Sigmoid colon (tissue), 7 donors: ENCODE measurements around the gene SYNJ1. TPM values are rescaled to one million over a fixed set of nuclear protein-coding genes. Genes with fewer than 3 reads are reported as not detected.

ENCODE experiments used
- DNase-seq: peaks from one replicate; pipeline ENCODE4 v3.0.0-alpha.2; 2019
- H3K27ac ChIP-seq, 4 donors: fragments of 200-600 bp; sonication (generic); one replicate each; pipeline ENCODE4 v1.5.1; 2016 to 2019; ENCODE audit warnings: mild to moderate bottlenecking in 1 of 4
- H3K27me3 ChIP-seq, 3 donors: fragments of 200-600 bp; sonication (generic); one replicate each; pipeline ENCODE4 v1.5.1; 2019; ENCODE audit warnings: mild to moderate bottlenecking in 1 of 3
- H3K36me3 ChIP-seq, 4 donors: fragments of 200-600 bp; sonication (generic); one replicate each; pipeline ENCODE4 v1.5.1; 2016 to 2019
- H3K4me1 ChIP-seq, 4 donors: fragments of 200-600 bp; sonication (generic); one replicate each; pipeline ENCODE4 v1.5.1; 2017 to 2019
- H3K4me3 ChIP-seq, 4 donors: fragments of 200-600 bp; sonication (generic); one replicate each; pipeline ENCODE4 v1.5.1; 2017 to 2019; ENCODE audit warnings: mild to moderate bottlenecking in 2 of 4, moderate library complexity in 1 of 4
- H3K9me3 ChIP-seq, 4 donors: fragments of 200-600 bp in 3 of 4; sonication (generic) in 3 of 4; one replicate each; pipeline versions ENCODE4 v1.5.1 to v1.6.1; 2013 to 2019
- CTCF ChIP-seq, 4 experiments: fragments of 450-650 bp in 3 of 4; fragments of 200-600 bp in 1 of 4; IDR thresholded peaks; one replicate each; pipeline ENCODE4 v1.5.1; 2016 to 2019; ENCODE audit warnings: antibody characterized with exemption in 4 of 4, mild to moderate bottlenecking in 3 of 4, moderate library complexity in 2 of 4
- EP300 ChIP-seq, 4 donors: sonication (generic); formaldehyde crosslinking; IDR thresholded peaks; one replicate each; pipeline ENCODE4 v1.6.1; 2017; ENCODE audit warnings: antibody characterized with exemption in 4 of 4
- POLR2A ChIP-seq, 2 donors: fragments of 450-650 bp; IDR thresholded peaks; one replicate each; pipeline ENCODE4 v1.6.1; 2016; ENCODE audit warnings: antibody characterized with exemption in 2 of 2, mild to moderate bottlenecking in 2 of 2, moderate library complexity in 2 of 2
- POLR2AphosphoS5 ChIP-seq, 4 donors: sonication (generic); formaldehyde crosslinking; IDR thresholded peaks; one replicate each; pipeline ENCODE4 v1.6.1; 2017; ENCODE audit warnings: antibody characterized with exemption in 4 of 4
- WGBS, 2 donors: extraction: QIAGEN DNeasy Blood & Tissue Kit; methylation state at CpG; one replicate each; pipeline ENCODE4 v1.1.7; 2013; 5-methylcytosine and 5-hydroxymethylcytosine counted together
- intact Hi-C: fragments of 100-400 bp; cut with DNase I; formaldehyde crosslinking; loops from one replicate; pipeline ENCODE4 v1.15.1; 2023
- polyA plus RNA-seq, 3 donors: library from polyadenylated mRNA; stranded (reverse); fragments of 200-250 nt; gene quantifications; one replicate each; pipeline ENCODE4 v1.2.3, GENCODE V29; 2013
- total RNA-seq, 4 donors: library from RNA; depleted of rRNA; stranded (reverse); fragments of >200 nt; gene quantifications; one replicate each; pipeline ENCODE4 v1.1.0, GENCODE V29; 2016
- donor health status: healthy with polysubstance abuse.
- donor health status: Bipolar disorder and iron deficiency.
- donor health status: healthy.

SYNJ1 gene
- total and polyA plus RNA-seq, 7 donors: 3.7 to 12.0 (median 5.1) TPM

DNA sequence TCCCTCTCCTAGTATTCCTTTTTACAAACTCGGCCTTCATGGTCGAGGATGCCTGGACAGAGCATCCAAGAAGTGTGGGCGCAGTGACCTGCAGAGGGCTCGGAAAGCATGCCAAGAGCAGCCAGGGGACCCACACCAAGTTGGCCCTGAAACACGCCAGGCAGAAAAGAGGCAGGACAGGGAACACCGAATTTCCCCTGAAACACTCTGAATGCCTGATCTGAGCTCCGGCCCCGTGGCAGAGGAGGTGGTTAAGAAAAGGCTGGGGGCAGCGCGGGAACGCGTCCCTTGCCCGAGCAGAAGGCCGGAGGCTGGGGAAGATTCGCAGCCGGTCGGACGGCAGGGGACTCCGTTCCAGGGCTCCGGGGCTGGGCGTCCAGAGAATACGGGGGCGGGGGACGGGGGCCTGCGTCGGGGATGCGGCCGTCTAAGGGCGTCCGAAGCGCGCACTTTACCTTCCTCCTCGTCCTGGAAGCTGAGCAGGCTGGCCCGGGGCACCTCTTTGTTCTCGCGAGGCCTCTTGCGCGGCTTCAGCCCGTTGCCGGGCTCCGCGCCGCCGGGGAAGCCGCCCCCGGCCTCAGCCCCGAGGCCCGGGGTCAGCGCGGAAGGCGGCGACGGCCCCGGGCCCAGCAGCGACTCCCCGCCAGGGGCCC lies 43.2 kb upstream of the SYNJ1 start:
- H3K4me3 ChIP-seq: peak overlapping the region; percentile 74 to 94 (median 90)
- peaks cover 0 to 6% (median 0%) of the 10 kb centered on the region in 4 donors for H3K36me3 ChIP-seq
- H3K4me1 ChIP-seq: peaks cover 0 to 53% (median 39%) of the 10 kb centered on the region in 4 donors
- DNase-seq: peak; percentile 84
- intact Hi-C loops: loop anchor here (2.0 to 5.0 kb wide), 3 partner anchors 42 to 631 kb away; partner anchors contain the start of genes EVA1C, IFNGR2 and SYNJ1
- no peaks in the 10 kb centered on the region for H3K9me3 ChIP-seq
- 1% methylated on average over 56 of the region's 56 CpGs for WGBS, 2 donors
- H3K27me3 ChIP-seq: no peaks in the 10 kb centered on the region
- no peak for TF ChIP-seq POLR2A (IDR thresholded peaks at IDR 0.05)
- TF ChIP-seq POLR2AphosphoS5 (IDR thresholded peaks at IDR 0.05): no peak
- TF ChIP-seq CTCF (IDR thresholded peaks at IDR 0.05): no peak
- TF ChIP-seq EP300 (IDR thresholded peaks at IDR 0.05): no peak
- H3K27ac ChIP-seq: peak overlapping the region; percentile 92 to 97 (median 93)

DNA sequence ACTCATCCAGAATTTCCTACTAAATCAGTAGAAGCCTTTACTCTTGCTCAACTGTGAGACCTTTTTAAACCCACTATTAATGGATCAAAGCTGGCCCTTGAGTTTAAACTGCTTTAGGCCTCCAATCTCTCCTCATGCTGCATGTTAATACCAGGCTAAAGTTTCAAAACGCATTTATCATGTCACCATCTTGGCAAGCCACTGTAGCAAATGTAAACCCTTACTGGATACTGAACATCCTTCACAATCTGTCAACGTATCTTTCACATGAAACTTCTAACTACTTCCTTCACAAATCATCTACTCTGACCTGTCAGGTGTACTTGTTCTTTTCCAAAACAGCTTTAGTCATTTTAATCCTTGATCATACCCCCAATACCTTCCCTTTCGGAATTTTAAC lies 40.7 kb upstream of the SYNJ1 start:
- 74 to 81% methylated on average over 3 of the region's 3 CpGs for WGBS, 2 donors
- H3K27me3 ChIP-seq: no peaks in the 10 kb centered on the region
- H3K27ac ChIP-seq: no peak overlapping the region
- intact Hi-C loops: no loop called here
- DNase-seq: no peak
- H3K9me3 ChIP-seq: no peaks in the 10 kb centered on the region
- H3K36me3 ChIP-seq: peaks cover 0 to 14% (median 4%) of the 10 kb centered on the region in 4 donors
- peaks cover 0 to 58% (median 39%) of the 10 kb centered on the region in 4 donors for H3K4me1 ChIP-seq
- no peak for TF ChIP-seq EP300 (IDR thresholded peaks at IDR 0.05)
- TF ChIP-seq POLR2AphosphoS5 (IDR thresholded peaks at IDR 0.05): no peak
- no peak for TF ChIP-seq CTCF (IDR thresholded peaks at IDR 0.05)
- TF ChIP-seq POLR2A (IDR thresholded peaks at IDR 0.05): no peak
- no peak overlapping the region for H3K4me3 ChIP-seq

DNA sequence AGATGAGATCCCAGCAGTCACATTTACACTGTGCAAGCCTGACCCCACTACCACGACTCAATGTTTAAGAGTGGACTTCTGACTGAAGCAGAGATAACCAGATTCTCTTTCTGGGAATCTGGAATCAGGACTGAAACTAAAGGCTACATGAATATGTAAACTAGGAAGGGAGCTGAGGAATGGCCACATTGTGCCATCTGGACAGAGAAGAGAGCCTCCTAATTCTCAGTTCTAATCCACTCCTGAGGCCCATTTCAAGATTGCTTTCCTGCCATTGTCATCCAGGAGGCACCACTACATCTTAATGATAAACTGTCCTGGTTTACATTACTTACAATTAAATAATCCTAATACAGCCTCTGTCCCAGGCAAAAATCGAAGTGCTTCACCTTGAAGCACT lies 37.2 kb upstream of the SYNJ1 start:
- H3K27ac ChIP-seq: no peak overlapping the region
- no peak for DNase-seq
- H3K4me3 ChIP-seq: no peak overlapping the region
- H3K36me3 ChIP-seq: peaks cover 12 to 47% (median 23%) of the 10 kb centered on the region in 4 donors
- intact Hi-C loops: no loop called here
- H3K27me3 ChIP-seq: no peaks in the 10 kb centered on the region
- H3K9me3 ChIP-seq: no peaks in the 10 kb centered on the region
- 72 to 85% methylated on average over 2 of the region's 2 CpGs for WGBS, 2 donors
- TF ChIP-seq POLR2A (IDR thresholded peaks at IDR 0.05) (no peak), POLR2AphosphoS5 (IDR thresholded peaks at IDR 0.05) (no peak), CTCF (IDR thresholded peaks at IDR 0.05) (no peak), EP300 (IDR thresholded peaks at IDR 0.05) (no peak)
- H3K4me1 ChIP-seq: peaks cover 0 to 39% (median 26%) of the 10 kb centered on the region in 4 donors

GRCh38 chr21:32764186-32764585 lies 36.4 kb upstream of the SYNJ1 start:
- H3K4me3 ChIP-seq: no peak overlapping the region
- no peak overlapping the region for H3K27ac ChIP-seq
- peaks cover 0 to 30% (median 18%) of the 10 kb centered on the region in 4 donors for H3K4me1 ChIP-seq
- H3K36me3 ChIP-seq: peaks cover 20 to 56% (median 29%) of the 10 kb centered on the region in 4 donors
- no peak for DNase-seq
- no peaks in the 10 kb centered on the region for H3K27me3 ChIP-seq
- no peaks in the 10 kb centered on the region for H3K9me3 ChIP-seq
- intact Hi-C loops: no loop called here
- TF ChIP-seq POLR2A (IDR thresholded peaks at IDR 0.05) (no peak), EP300 (IDR thresholded peaks at IDR 0.05) (no peak), POLR2AphosphoS5 (IDR thresholded peaks at IDR 0.05) (no peak), CTCF (IDR thresholded peaks at IDR 0.05) (no peak)
- 81 to 98% methylated on average over 1 of the region's 1 CpG for WGBS, 2 donors
